ENCODE measurements around the gene RAP1A.

DNA sequence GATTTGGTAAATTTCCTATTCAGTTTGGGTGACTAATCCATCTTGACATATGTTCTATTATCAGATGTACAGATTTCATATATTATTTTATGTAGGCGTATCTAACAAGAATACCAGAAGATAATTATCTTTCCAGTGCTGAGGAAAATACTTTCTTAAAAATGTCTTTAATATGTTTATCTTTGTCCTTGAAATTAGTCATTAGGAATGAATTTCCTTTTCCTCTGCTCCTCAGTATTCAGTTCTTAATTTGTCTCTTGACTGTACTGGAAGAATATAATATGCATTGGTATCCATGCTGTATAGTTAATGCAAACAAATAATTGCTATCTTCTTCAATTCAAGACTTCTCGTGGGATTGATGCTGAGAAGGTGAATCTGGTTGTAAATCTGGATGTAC, 142.7 kb downstream of the RAP1A start:
- TF ChIP-seq CTCF (IDR thresholded peaks at IDR 0.05; ENCODE audit: borderline replicate concordance, extremely low read depth, low read length, poor library complexity, severe bottlenecking) (no peak), EZH2 (IDR thresholded peaks at IDR 0.05; ENCODE audit: borderline replicate concordance, low read depth, low read length, severe bottlenecking) (no peak)

Data from DND-41 (cell line).